Right renal cortex interstitium (tissue), 3 donors: ENCODE data around the gene TEX14. TPM values are rescaled to one million over a fixed set of nuclear protein-coding genes. Genes with fewer than 3 reads are reported as not detected.
A peak's percentile ranks its signal among the peaks of the same experiment; 100 is the strongest.
"Not testable (repeated sequence)": the region's sequence is repeated elsewhere in the genome, so short reads cannot be mapped to it uniquely, and the experiment has no call there.

Source experiments
- DNase-seq, 3 donors: peaks; one replicate each; pipeline ENCODE4 v3.0.0-alpha.2; 2013; ENCODE audit warnings: low read depth in 3 of 3, low spot score in 2 of 3
- polyA plus RNA-seq, 3 donors: library from polyadenylated mRNA; unstranded; fragments of 120-200 nt; gene quantifications; one replicate each; pipeline ENCODE4 v1.2.1, GENCODE V29; 2013; ENCODE audit not compliant: insufficient read length in 3 of 3

TEX14 gene
- polyA plus RNA-seq, 3 donors, result 0.38 to 0.71 (median 0.68) TPM

- peak; percentile 72 to 77 (median 73) for DNase-seq
Observed at GRCh38 chr17:58692239-58693055, 602 bp upstream of the TEX14 start, which contains the start of gene RAD51C. Gene RAD51C, plus strand, starts transcription at chr17:58692602. Its CDS starts 42 bp downstream, at chr17:58692644.

GRCh38 chr17:58690033-58690432 lies 1.8 kb downstream of the TEX14 start:
- DNase-seq, result not testable (repeated sequence)

GRCh38 chr17:58688521-58688920 lies 3.3 kb downstream of the TEX14 start:
- DNase-seq, result no peak

GRCh38 chr17:58686980-58687379 lies 4.9 kb downstream of the TEX14 start:
- no peak for DNase-seq

GRCh38 chr17:58684462-58684861 lies 7.4 kb downstream of the TEX14 start:
- not testable (repeated sequence) for DNase-seq

- no peak for DNase-seq
Observed at GRCh38 chr17:58684003-58684402, 7.8 kb downstream of the TEX14 start.

- DNase-seq, result no peak
Observed at GRCh38 chr17:58680038-58680369, 11.8 kb downstream of the TEX14 start.

- DNase-seq, result no peak
Observed at GRCh38 chr17:58679263-58680037, 12.4 kb downstream of the TEX14 start.

GRCh38 chr17:58678287-58678686 lies 13.6 kb downstream of the TEX14 start:
- DNase-seq, result not testable (repeated sequence)

- DNase-seq, result no peak
Observed at GRCh38 chr17:58677194-58677880, 14.5 kb downstream of the TEX14 start.

GRCh38 chr17:58671969-58672368 lies 19.9 kb downstream of the TEX14 start:
- no peak for DNase-seq

- no peak for DNase-seq
Observed at GRCh38 chr17:58669853-58670252, 22.0 kb downstream of the TEX14 start.

GRCh38 chr17:58668598-58668935 lies 23.3 kb downstream of the TEX14 start:
- DNase-seq, result no peak

- no peak for DNase-seq
Observed at GRCh38 chr17:58667934-58668597, 23.8 kb downstream of the TEX14 start.

GRCh38 chr17:58666858-58667267 lies 25.0 kb downstream of the TEX14 start:
- peak; percentile 14 to 40 (median 21) for DNase-seq

- DNase-seq, result no peak
Observed at GRCh38 chr17:58665946-58666857, 25.6 kb downstream of the TEX14 start.

- no peak for DNase-seq
Observed at GRCh38 chr17:58664302-58664701, 27.5 kb downstream of the TEX14 start.

- no peak for DNase-seq
Observed at GRCh38 chr17:58661499-58661898, 30.3 kb downstream of the TEX14 start.

GRCh38 chr17:58660621-58661020 lies 31.2 kb downstream of the TEX14 start:
- no peak for DNase-seq

- not testable (repeated sequence) for DNase-seq
Observed at GRCh38 chr17:58659714-58660084, 32.1 kb downstream of the TEX14 start.
